Retinal pigment epithelial cell (primary cell): Measurements from ENCODE around the gene F10.
A peak's percentile ranks its signal among the peaks of the same experiment; 100 is the strongest.

Experiments
- DNase-seq: peaks from one replicate; pipeline ENCODE4 v3.0.0-alpha.2; 2010; ENCODE audit warnings: low read depth
- H3K4me3 ChIP-seq: 2 replicates; pipeline ENCODE4 v1.5.1; 2011; ENCODE audit warnings: mild to moderate bottlenecking, low read length, control low read depth, moderate library complexity
- TF ChIP-seq, protein P1 (sequence below): conservative IDR thresholded peaks from 2 replicates; pipeline ENCODE4 v1.5.1; 2011; ENCODE audit warnings: low read depth, low read length, control low read depth, inconsistent platforms

F10 gene

DNA sequence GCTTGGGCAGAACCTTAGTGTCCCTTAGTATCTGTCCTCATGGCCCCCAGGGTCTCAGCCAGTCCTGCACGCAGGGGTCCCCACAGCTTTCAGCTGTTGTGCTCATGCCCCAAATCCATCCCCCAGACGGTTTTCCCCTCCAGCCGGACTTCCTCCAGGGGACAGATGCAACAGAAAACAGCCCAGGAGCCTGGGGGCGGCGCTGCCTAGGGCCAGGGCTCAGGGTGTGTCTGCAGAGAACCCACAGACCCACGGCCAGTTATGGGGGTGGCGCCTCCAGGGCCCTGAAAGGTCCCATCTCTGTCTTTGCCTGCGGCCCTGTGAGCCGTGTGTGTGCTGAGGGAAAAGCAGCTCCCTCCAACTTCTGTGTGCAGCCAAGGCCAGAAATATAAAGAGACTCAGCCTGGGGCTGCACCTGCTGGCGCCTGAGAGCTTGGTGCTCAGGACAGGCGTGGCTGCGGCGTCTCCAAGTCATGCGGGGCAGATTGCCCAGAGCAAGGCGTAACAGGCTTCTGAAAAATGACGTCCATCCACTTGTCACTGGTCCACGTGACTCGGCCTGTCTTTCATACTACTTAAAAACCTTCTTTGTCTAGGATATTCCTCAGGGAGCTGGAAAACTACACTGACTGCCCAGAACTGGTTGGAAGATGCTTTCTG, 39.1 kb upstream of the F10 start:
- TF ChIP-seq, protein P1, sequence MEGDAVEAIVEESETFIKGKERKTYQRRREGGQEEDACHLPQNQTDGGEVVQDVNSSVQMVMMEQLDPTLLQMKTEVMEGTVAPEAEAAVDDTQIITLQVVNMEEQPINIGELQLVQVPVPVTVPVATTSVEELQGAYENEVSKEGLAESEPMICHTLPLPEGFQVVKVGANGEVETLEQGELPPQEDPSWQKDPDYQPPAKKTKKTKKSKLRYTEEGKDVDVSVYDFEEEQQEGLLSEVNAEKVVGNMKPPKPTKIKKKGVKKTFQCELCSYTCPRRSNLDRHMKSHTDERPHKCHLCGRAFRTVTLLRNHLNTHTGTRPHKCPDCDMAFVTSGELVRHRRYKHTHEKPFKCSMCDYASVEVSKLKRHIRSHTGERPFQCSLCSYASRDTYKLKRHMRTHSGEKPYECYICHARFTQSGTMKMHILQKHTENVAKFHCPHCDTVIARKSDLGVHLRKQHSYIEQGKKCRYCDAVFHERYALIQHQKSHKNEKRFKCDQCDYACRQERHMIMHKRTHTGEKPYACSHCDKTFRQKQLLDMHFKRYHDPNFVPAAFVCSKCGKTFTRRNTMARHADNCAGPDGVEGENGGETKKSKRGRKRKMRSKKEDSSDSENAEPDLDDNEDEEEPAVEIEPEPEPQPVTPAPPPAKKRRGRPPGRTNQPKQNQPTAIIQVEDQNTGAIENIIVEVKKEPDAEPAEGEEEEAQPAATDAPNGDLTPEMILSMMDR, result no peak
- DNase-seq, result no peak

DNA sequence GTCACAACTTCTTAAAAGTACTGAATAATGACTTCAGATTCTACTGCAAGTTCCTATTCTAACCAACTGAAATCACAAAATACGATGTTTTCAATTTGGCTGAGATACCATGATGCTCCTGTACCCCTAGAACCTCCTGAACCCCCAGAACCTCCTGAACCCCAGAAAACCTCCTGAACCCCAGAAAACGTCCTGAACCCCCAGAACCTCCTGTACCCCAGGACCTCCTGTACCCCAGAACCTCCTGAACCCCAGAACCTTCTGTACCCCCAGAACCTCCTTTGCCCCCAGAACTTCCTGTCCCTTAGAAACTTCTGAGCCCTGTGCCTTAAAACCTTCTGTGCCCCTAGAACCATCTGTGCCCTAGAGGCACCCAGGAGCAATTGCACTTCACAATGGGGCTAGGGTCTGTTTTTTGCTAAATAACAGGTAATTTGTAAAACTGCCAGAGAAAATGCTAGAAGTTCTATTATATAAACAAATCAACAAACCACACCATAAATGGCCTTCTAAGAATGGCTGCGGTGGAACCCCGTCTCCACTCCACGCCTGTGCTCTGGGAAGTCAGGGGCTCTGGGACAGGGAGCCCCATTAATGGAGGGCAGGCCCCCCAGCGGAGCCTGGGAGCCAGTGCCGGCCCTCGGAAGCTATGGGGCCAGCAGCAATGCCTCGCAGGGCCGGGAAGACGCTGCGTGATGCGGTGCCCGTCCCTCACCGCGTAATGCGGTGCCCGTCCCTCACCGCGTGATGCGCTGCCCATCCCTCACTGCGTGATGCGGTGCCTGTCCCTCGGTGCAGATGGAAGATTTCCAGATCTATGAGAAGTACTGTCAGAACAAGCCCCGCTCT, 38.3 kb upstream of the F10 start:
- TF ChIP-seq, protein P1, result peak; percentile 28

More for the DNA sequence above, 39.1 kb upstream of the F10 start:
- no peak overlapping the region for H3K4me3 ChIP-seq

DNA sequence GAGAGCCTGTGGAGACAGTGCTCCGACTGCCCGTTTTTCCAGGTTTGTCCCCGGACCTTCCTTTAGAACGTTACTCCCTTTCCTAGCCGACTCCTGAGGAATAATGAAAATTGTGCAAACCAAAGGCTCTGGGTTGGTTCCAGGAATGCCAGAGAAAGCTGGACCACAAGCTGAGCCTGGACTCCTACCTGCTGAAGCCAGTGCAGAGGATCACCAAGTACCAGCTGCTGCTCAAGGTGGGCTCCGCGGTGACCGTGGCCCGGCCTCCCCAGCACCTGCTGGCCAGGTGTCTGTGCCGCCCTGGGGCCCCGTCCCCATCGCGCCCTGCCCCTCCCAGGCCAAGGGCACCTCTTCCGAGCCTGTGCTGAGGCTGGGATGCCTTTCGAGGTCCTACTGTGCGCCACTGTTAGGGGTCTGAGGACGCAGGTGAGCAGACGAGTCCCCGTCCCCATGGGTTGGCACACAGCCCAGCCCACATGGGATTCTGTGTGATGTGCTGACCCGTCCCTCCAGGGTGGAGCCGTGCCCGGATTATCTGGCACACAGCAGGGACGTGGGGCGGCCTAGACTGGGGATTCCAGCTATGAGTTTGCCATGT, 37.6 kb upstream of the F10 start:
- TF ChIP-seq, protein P1, result no peak
- no peak overlapping the region for H3K4me3 ChIP-seq
- no peak for DNase-seq

More for the DNA sequence above, 38.3 kb upstream of the F10 start:
- no peak overlapping the region for H3K4me3 ChIP-seq
- DNase-seq, result no peak

DNA sequence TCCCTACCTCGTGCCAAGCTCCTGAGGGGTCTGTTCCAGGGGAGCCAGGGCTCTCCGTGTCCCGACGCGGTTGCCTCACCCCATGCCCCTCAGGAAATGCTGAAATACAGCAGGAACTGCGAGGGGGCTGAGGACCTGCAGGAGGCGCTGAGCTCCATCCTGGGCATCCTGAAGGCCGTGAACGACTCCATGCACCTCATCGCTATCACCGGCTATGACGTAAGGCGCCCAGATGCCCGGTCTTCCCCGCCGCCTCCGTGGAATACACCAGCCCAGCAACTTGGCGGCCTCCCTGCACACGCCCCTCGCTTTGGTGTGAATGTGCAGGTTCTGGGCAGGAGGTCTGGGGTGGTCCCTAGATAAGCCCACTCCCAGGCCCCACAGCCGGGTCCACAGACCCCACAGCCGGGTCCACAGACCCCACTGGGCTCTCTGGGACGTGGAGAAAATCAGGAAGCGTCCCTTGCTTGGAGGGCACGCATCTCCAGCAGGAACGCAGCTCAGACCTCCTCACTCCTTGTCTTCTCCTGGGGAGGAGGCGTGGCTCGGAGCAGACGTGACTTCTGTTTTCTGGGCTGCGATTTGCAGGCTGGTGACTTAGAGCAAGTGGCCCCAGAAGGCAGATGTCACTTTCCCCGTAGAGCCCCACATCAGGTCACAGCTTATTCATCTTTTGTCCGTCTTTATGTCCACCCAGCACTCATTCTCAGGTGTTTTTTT, 36.4 kb upstream of the F10 start:
- no peak for DNase-seq
- TF ChIP-seq, protein P1, result peak; percentile 13
- no peak overlapping the region for H3K4me3 ChIP-seq

DNA sequence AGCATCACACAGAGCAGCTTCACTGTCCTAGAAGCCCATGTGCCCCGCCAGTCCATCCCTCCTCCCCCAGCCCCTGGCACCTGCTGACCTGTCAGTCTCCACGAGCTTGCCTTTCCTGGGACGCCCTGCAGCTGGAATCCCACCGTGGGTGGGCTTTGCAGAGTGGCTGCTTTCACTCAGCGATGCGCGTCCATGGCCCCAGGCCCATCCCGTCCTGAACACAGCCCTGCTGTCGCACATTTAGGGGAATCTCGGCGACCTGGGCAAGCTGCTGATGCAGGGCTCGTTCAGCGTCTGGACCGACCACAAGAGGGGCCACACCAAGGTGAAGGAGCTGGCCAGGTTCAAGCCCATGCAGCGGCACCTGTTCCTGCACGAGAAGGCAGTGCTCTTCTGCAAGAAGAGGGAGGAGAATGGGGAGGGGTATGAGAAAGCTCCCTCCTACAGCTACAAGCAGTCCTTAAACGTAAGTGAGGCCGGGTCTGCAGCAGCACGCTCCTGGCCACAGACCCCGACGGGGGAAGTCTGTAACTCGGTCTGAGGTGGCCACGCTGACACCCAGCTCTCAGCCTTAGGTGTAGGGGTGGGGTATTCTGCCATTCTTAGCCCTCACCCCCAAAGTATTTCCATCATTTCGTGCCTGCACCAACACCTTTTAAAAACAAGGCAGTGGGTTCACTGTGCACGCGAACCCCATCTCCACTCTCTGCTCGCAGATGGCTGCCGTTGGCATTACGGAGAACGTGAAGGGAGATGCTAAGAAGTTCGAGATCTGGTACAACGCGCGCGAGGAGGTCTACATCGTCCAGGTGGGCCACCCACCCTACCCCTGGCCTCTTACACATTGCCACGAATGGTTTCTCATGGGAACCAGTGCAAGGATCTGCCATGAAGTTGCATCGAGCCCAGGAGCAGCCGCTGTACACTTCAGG, 35.3 kb upstream of the F10 start:
- no peak overlapping the region for H3K4me3 ChIP-seq
- TF ChIP-seq, protein P1, result no peak
- no peak for DNase-seq
